Activated CD4-positive, alpha-beta T cell treated with anti-CD3 and anti-CD28 coated beads, Interleukin-2, amount 50 U/mL, for 4 hours (primary cell): ENCODE measurements around the gene KCND2.
"Not testable (repeated sequence)": the region's sequence is repeated elsewhere in the genome, so short reads cannot be mapped to it uniquely, and the experiment has no call there.

Experiments
- DNase-seq, 2 experiments: peaks; one replicate each; pipeline ENCODE4 v3.0.0-alpha.2; 2020

The KCND2 gene

DNA sequence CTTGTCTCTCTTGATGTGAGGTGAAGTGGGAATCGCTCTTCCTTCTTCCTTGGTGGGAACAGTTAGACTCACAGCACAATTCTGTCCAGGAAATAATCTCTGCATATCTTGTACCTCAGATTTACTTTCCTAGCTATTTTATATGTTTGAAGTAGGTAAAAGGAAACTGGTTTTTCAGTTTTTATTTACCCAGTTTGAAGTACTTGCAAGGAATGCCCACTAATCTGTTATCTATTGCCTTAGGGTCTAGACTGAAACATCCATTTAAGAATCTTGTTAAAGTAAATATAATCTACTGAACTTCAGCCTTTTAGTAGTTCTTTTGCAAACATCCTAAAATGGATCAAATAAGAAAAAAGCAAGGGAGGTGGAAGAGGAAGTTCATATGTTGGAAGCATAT, 229.8 kb downstream of the KCND2 start:
- DNase-seq = no peak

- no peak for DNase-seq
Observed at GRCh38 chr7:120504386-120504785, 231.4 kb downstream of the KCND2 start.

DNA sequence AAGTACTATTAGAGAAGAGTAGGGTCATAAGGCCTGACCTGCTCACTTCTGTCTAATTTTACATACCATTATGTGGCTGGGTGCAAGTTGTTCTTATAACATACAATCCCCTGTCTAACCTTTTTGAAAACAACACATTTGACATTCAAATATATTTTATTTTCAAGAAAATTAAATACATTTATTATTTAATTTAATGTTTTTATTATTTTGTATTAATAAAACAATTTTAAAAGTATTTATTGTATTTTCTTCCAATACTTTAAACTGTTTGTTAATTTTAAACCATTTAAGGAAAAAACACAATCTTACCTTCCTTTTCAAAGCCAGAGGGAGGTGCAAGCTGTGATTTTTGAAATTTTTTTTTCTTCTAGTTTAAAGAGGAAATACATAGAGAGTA, 232.8 kb downstream of the KCND2 start:
- DNase-seq = no peak

DNA sequence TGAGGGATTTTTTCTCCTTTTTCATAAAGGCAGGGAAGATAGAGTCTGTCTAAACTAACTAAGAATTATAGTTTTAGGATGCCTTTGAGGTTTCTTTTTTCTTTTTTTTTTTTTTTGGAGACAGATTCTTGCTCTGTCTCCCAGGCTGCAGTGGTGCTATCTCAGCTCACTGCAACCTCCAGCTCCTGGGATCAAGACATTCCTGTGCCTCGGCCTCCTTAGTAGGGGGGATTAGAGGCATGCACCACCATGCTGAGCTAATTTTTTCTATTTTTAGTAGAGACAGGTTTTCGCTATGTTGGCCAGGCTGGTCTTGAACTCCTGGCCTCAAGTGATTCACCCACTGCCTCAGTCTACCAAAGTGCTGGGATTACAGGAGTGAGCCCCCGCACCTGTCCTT, 239.7 kb downstream of the KCND2 start:
- DNase-seq = no peak

- no peak for DNase-seq
Observed at GRCh38 chr7:120519224-120519623, 246.2 kb downstream of the KCND2 start.

DNA sequence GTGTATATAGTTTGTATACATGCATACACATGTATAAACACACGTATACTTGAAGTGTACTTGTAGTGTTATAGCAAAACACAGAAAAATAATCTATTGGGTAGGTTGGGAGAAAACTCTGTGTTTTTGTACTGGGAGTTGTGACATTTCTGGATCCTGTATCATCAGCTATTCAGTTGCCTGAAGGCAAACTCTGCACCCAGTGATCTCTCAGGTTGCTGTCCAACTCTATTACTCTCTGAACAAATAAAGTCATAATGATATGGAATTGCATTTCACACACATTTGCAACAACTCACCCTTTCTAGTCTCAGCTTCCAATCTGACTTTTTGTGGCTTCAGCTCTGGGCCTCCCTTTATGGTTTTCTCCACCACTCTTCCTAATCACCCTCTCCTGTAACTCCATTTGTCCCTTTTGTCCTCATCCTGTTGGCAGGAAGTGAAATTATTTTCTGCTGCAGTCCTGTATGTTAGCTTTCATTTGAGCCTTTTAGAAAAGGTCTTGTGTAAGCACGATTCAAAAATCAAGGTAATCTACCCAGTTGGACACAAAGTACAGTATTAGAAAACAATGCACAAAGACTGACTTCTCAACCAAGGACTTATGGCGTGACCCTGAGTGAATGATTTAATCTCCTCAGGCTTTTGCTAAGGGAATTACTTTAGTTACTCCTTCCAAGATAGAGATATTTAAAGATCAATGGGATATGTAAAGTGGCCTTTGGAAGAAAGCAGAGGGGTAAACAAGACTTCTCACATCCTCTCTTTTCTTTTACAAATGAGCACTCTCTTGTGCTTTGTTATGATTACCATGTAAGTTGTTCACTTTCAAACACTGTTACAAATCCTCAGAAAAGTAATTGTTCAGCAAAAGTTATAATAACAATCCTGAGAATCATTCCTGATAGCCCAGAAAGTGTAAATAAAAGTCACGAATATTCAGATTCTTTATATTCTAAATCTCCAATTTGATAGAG, 249.1 kb downstream of the KCND2 start:
- DNase-seq = no peak

DNA sequence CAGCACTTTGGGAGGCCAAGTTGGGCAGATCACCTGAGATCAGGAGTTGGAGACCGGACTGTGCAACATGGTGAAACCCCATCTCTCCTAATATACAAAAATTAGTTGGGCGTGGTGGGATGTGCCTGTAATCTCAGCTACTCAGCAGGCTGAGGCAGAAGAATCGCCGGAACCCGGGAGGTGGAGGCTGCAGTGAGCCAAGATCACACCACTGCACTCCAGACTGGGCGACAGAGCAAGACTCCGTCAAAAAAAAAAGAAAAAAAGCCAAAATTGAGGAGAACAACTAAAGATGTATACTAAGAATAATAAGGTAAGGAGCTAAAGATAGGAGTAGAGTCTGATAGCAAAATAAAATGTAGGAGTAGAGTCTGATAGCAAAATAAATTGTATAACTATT, 251.0 kb downstream of the KCND2 start:
- DNase-seq = no peak

DNA sequence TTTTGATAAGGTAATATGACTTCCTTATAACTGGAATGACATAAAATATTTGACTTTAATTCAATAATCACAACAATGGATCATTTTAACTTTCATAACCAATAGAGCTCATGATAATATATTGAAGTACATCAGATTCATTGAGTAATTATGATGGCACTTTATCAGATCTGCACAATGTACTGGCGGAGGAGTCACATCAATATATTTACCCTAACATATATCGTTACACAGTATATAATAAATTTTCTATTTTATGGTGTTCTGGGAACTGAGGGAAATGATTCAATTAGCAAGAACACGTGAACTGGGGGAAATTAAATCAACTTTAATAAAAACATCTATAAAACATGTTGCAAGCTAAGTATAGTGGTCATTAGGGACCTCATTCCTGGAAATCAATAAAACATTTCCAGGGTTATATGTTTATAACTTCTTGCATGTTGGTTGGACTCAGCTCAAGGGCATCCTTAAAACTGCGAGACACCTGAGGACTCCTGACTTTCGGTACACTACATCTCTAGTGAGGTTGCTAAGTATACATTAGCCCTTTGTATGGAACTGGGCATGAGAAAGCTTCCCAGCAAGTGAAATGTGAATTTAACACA, 254.0 kb downstream of the KCND2 start:
- DNase-seq = no peak

GRCh38 chr7:120529736-120530135, 256.8 kb downstream of the KCND2 start:
- no peak for DNase-seq

DNA sequence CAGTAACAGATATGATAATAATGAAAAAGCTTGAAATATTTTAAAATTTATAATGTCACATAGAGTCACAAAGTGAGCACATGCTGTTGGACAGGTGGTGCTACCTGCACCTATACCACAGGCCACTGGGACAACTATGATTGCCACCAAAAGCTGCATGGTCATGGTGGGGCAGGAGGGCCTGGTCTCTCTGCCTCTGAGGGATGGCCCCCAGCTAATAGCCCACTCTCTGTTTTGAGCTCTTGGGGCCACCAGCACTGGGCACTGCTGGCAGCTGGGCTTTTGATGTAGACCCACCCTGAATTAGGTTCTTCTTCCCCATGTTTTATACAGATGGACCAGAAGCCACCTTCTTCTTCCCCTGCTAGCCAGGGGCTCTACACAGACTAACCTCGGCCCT, 265.4 kb downstream of the KCND2 start:
- DNase-seq = no peak

DNA sequence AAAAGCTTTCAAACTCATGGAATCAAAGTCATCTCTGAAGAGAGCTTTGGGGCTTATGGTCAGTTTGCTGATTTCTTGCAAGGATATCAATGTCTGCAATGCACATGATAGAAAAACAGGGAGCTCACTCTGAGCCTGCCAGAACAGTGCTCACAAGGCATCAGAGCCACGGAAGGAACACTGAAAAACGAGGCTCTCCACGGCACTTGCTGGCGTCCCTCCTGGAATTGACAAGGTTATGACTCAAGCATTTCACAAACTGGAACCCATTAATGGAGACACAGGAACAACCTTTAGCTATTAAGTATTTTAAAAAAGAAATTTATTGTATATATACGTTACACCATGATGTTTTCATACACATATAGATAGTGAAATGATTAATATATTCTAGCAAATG, 266.3 kb downstream of the KCND2 start:
- no peak for DNase-seq

DNA sequence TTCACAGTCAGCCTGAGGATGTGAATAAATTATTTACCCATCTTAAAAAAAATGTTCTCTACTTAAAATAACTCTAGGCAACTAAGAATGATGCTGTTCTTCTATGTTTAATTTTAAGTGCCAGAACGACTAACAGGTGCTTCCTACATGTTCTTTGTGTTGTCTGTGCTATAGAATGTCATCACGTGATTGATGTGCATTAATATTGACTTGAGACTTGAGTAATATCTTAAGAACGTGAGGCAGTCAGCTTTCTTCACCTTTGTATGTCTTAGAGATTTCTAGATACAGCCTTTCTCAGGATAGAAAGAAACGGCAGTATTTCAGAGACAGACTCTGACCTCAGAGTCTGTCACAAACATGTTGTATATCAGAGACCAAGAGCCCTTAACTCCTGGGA, 274.6 kb downstream of the KCND2 start:
- DNase-seq = no peak

GRCh38 chr7:120550494-120551048, 277.6 kb downstream of the KCND2 start:
- no peak for DNase-seq

DNA sequence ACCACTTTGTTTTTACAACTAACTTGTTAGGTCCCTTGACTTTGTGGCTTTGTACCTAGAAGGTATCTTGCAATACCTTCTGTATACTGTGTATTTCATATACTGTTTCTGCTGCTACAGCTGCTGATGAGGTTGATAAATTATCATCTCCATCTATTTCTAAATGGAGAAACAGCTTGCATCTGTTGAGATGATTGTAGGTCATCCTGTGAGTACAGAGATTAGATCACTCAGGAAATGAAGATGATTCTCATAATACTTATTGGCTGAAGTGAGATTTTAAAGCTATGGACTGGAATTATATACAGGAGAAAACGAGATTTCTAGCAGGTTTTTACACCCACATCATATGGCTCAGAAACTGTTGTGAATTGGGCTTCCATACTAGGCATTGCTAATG, 280.5 kb downstream of the KCND2 start:
- DNase-seq = no peak

GRCh38 chr7:120554960-120555571, 282.1 kb downstream of the KCND2 start:
- DNase-seq = no peak

DNA sequence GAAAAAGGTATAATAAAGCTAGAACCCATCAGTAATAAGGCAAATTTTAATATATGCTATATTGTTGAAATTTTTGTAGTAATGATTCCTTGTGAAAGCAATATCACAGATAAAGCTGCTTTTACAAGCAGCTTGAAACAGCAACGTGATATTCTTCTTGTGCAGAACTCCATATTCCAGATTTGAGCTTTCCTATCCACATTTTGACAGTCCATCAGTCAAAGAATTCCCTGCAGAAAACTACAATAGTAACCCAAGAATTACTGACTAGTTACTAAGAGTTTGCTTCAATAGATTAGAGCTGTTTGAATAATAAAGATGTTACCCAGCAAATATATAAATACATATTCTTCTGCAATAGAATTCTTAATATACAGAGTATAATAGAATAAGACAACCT, 291.2 kb downstream of the KCND2 start:
- no peak for DNase-seq

DNA sequence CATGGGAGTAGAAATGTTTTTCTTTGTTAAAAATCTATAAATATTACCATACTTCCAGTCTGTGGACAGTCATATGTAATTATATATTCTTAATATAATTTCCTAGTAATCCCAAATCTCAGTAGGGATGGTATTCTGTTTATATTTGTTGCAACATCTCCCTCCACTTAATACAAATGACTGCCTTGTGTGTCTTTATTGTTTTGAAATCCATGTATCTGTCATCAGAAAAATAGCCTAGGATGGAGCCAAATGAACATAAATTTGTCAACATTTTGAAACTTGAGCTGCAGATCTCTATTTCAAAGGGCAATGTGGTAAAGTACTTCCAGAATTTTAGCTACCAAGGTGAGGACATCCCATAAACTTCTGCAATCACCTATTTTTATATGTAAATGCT, 294.2 kb downstream of the KCND2 start:
- DNase-seq = no peak

DNA sequence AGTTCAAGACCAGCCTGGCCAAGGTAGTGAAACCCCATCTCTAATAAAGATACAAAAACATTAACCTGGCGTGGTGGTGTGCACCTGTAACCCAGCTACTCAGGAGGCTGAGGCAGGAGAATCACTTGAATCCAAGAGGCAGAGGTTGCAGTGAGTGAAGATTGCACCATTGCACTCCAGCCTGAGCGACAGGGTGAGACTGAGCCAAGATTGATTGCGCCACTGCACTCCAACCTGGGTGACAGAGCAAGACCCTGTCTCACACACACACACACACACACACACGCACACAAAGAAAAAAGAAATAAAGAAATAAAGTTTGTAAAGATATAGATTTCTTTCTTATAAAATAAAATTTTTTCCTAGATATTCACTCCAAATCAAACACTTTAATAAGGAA, 305.7 kb downstream of the KCND2 start:
- DNase-seq = not testable (repeated sequence)

GRCh38 chr7:120582916-120583315, 309.9 kb downstream of the KCND2 start:
- no peak for DNase-seq

DNA sequence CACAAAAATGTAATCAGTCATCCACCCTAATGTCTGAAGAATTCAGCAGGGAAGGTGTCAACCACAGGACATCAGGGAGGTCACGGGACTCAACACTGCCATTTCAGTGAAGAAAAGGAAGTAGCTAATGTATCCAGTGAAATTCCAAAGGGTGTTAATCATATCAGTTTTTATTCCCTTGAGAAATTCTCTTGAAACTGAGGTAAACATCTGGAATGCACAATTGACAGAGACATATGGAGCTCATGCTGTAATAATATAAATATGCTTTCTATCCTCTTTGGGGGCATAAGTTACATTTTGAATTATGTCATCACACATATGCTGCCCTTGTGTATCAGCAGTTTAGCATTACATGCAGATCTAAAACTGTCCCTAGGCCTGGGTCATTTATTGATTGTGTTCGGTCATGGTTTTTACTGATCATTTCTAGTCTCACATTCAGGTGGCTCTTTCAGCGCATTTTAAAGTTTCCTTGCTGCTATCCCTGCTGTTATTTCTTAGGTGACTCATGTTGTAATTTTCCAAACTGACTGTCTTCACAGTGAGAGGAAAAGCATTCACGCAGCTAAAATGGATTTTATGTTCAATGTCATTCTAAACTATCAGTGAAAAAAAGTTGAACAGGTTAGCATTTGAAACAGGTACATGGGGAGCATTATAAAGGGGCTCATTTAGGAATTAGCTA, 311.1 kb downstream of the KCND2 start:
- DNase-seq = no peak

- no peak for DNase-seq
Observed at GRCh38 chr7:120586571-120586970, 313.6 kb downstream of the KCND2 start.

DNA sequence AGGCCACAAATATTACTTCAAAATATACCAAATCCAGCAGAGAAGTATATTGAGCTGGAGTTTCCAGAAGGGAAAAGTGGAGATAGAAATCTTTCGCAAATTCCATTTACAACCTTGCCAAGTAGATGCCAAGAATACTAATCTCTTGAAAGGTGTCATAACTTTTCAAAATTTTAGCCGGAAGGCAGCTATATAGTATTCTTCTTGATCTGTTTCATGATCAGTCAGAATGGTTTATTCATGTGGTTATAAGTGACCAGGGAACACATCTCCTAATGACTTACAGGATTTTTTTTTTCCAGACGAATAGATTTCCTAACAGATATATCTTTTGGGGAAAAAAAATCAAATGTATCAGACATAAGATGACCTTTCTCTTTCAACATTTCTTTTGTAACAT, 314.3 kb downstream of the KCND2 start:
- no peak for DNase-seq

GRCh38 chr7:120588416-120588815, 315.4 kb downstream of the KCND2 start:
- no peak for DNase-seq
